Calu3 (cell line): ENCODE measurements around the gene HPSE2. TPM values are rescaled to one million over a fixed set of nuclear protein-coding genes. Genes with fewer than 3 reads are reported as not detected.

Experiments
- BruUV-seq: library from RNA; stranded (reverse); fragments of 400-500 nt; replicated peaks from 2 replicates; lab custom pipeline; 2021; lab: Mats Ljungman, UMichigan
- CTCF ChIA-PET: fragments of 300-600 bp; sonication (Branson Sonifier 250); formaldehyde crosslinking; loops from one replicate; lab custom pipeline; 2022; ENCODE audit warnings: antibody characterized with exemption; lab: Charles Lee
- DNase-seq: peaks from one replicate; pipeline ENCODE4 v3.0.0; 2022
- H3K27ac Mint-ChIP-seq: one replicate; pipeline ENCODE4 v1.8.0; 2022; ENCODE audit warnings: mixed read lengths; ENCODE audit not compliant: unreplicated experiment
- H3K27me3 Mint-ChIP-seq: one replicate; pipeline ENCODE4 v1.8.0; 2022; ENCODE audit warnings: mixed read lengths; ENCODE audit not compliant: unreplicated experiment
- H3K36me3 Mint-ChIP-seq: one replicate; pipeline ENCODE4 v1.8.0; 2022; ENCODE audit warnings: mild to moderate bottlenecking, moderate library complexity, mixed read lengths; ENCODE audit not compliant: insufficient read depth, unreplicated experiment
- H3K4me1 Mint-ChIP-seq: one replicate; pipeline ENCODE4 v1.8.0; 2022; ENCODE audit warnings: mild to moderate bottlenecking, low read depth, mixed read lengths; ENCODE audit not compliant: unreplicated experiment
- H3K4me3 Mint-ChIP-seq: one replicate; pipeline ENCODE4 v1.8.0; 2022; ENCODE audit warnings: mild to moderate bottlenecking, low read depth, moderate library complexity, mixed read lengths; ENCODE audit not compliant: unreplicated experiment
- H3K9me3 Mint-ChIP-seq: one replicate; pipeline ENCODE4 v1.8.0; 2022; ENCODE audit warnings: low read depth, mixed read lengths; ENCODE audit not compliant: unreplicated experiment
- CTCF ChIP-seq: fragments of 200-600 bp; IDR thresholded peaks from one replicate; pipeline ENCODE4 v1.8.0; 2022; ENCODE audit warnings: antibody characterized with exemption; ENCODE audit not compliant: unreplicated experiment
- intact Hi-C: fragments of 100-400 bp; cut with micrococcal nuclease; formaldehyde crosslinking; loops from one replicate; pipeline ENCODE4 v1.10.0; 2022; ENCODE audit not compliant: unreplicated experiment
- total RNA-seq: library from RNA; stranded (reverse); gene quantifications from 2 replicates; pipeline ENCODE4 v1.2.3, GENCODE V29; 2022

Gene HPSE2
- total RNA-seq, 1 experiment from 2014 or later: not detected

- Mint-ChIP-seq H3K4me1 (no peaks in the 10 kb centered on the region), H3K9me3 (no peaks in the 10 kb centered on the region), H3K27ac (no peak overlapping the region), H3K4me3 (no peak overlapping the region), H3K27me3 (peaks cover 6% of the 10 kb centered on the region), H3K36me3 (no peaks in the 10 kb centered on the region)
- BruUV-seq: no TSS peak
- DNase-seq: no peak
- intact Hi-C loops: no loop called here
- CTCF ChIA-PET: no interaction called here
- TF ChIP-seq CTCF: no peak
Observed at GRCh38 chr10:98628206-98628605, 607.4 kb downstream of the HPSE2 start.

- Mint-ChIP-seq H3K36me3 (no peaks in the 10 kb centered on the region), H3K9me3 (no peaks in the 10 kb centered on the region), H3K27me3 (peaks cover 11% of the 10 kb centered on the region), H3K4me3 (no peak overlapping the region), H3K27ac (no peak overlapping the region), H3K4me1 (no peaks in the 10 kb centered on the region)
- no TSS peak for BruUV-seq
- CTCF ChIA-PET: no interaction called here
- DNase-seq: no peak
- intact Hi-C loops: no loop called here
- no peak for TF ChIP-seq CTCF
Observed at GRCh38 chr10:98627711-98628110, 607.9 kb downstream of the HPSE2 start.

- TF ChIP-seq CTCF: no peak
- Mint-ChIP-seq H3K27ac (no peak overlapping the region), H3K4me1 (no peaks in the 10 kb centered on the region), H3K36me3 (no peaks in the 10 kb centered on the region), H3K4me3 (no peak overlapping the region), H3K27me3 (peaks cover 14% of the 10 kb centered on the region), H3K9me3 (no peaks in the 10 kb centered on the region)
- DNase-seq: no peak
- intact Hi-C loops: no loop called here
- BruUV-seq: no TSS peak
- CTCF ChIA-PET: interaction anchor here (0.5 kb wide), 1 partner anchor 146 kb away, joined by 4 read pairs; no protein-coding TSS in a partner anchor
Observed at GRCh38 chr10:98624963-98625362, 610.7 kb downstream of the HPSE2 start.

GRCh38 chr10:98623176-98623575, 612.5 kb downstream of the HPSE2 start:
- no TSS peak for BruUV-seq
- DNase-seq: no peak
- Mint-ChIP-seq H3K27me3 (peaks cover 14% of the 10 kb centered on the region), H3K27ac (no peak overlapping the region), H3K9me3 (no peaks in the 10 kb centered on the region), H3K36me3 (no peaks in the 10 kb centered on the region), H3K4me3 (no peak overlapping the region), H3K4me1 (no peaks in the 10 kb centered on the region)
- CTCF ChIA-PET: no interaction called here
- intact Hi-C loops: no loop called here
- TF ChIP-seq CTCF: no peak
